OCI-LY3 (cell line): ENCODE data around the gene PITPNM1.
A peak's percentile ranks its signal among the peaks of the same experiment; 100 is the strongest.

Source experiments
- H2AFZ ChIP-seq: fragments of 200-600, 300-600 bp; shearing (Covaris generic); 2 replicates; pipeline ENCODE4 v1.6.0; 2014; ENCODE audit warnings: antibody characterized with exemption, low read depth, low read length
- H3K27ac ChIP-seq: fragments of 200-600, 300-600 bp; sonication (generic); 2 replicates; pipeline ENCODE4 v1.5.1; 2014; ENCODE audit warnings: mild to moderate bottlenecking, low read length, moderate library complexity, mixed read lengths
- H3K27me3 ChIP-seq: fragments of 200-600, 300-600 bp; sonication (generic); 2 replicates; pipeline ENCODE4 v1.6.1; 2014; ENCODE audit warnings: low read depth, low read length, mixed read lengths
- H3K36me3 ChIP-seq: fragments of 200-600, 300-600 bp; sonication (generic); replicated peaks from 2 replicates; pipeline ENCODE3; 2014; ENCODE audit warnings: low read depth, low read length, mixed read lengths
- H3K4me1 ChIP-seq: fragments of 300-600, 200-600 bp; sonication (generic); 2 replicates; pipeline ENCODE4 v1.6.1; 2014; ENCODE audit warnings: low read length, mixed read lengths
- H3K4me2 ChIP-seq: fragments of 200-600, 300-600 bp; sonication (generic); 2 replicates; pipeline ENCODE4 v1.6.1; 2014; ENCODE audit warnings: low read length, mixed read lengths
- H3K4me3 ChIP-seq: fragments of 300-600, 200-600 bp; sonication (generic); 2 replicates; pipeline ENCODE4 v1.5.1; 2014; ENCODE audit warnings: antibody characterized with exemption, mild to moderate bottlenecking, low read length, moderate library complexity
- H3K79me2 ChIP-seq: fragments of 300-600, 200-600 bp; shearing (Covaris generic); 2 replicates; pipeline ENCODE4 v1.6.1; 2014; ENCODE audit warnings: mild to moderate bottlenecking, low read length, mixed read lengths
- H3K9ac ChIP-seq: fragments of 300-600, 200-600 bp; shearing (Covaris generic); 2 replicates; pipeline ENCODE4 v1.6.0; 2014; ENCODE audit warnings: mild to moderate bottlenecking, low read length, moderate library complexity
- H3K9me3 ChIP-seq: fragments of 200-600, 300-600 bp; shearing (Covaris generic); 2 replicates; pipeline ENCODE4 v1.6.1; 2014; ENCODE audit warnings: low read length, mixed read lengths; ENCODE audit not compliant: insufficient read depth
- H4K20me1 ChIP-seq: fragments of 200-600, 300-600 bp; sonication (generic); 2 replicates; pipeline ENCODE4 v1.6.1; 2016; ENCODE audit warnings: low read length, mixed read lengths; ENCODE audit not compliant: insufficient read depth
- CTCF ChIP-seq: fragments of 200-600, 300-600 bp; sonication (generic); IDR thresholded peaks from 2 replicates; pipeline ENCODE4 v1.5.1; 2014; ENCODE audit warnings: antibody characterized with exemption, low read length, low read depth
- EZH2phosphoT487 ChIP-seq: fragments of 200-600 bp; shearing (Covaris generic); IDR thresholded peaks from 2 replicates; pipeline ENCODE4 v1.6.1; 2018; ENCODE audit warnings: antibody characterized with exemption, mixed run types, low read depth

The PITPNM1 gene

GRCh38 chr11:67504005-67504949 lies 886 bp downstream of the PITPNM1 start:
- peak overlapping the region; percentile 70 for H3K27ac ChIP-seq
- peak overlapping the region; percentile 87 for H3K9ac ChIP-seq

DNA sequence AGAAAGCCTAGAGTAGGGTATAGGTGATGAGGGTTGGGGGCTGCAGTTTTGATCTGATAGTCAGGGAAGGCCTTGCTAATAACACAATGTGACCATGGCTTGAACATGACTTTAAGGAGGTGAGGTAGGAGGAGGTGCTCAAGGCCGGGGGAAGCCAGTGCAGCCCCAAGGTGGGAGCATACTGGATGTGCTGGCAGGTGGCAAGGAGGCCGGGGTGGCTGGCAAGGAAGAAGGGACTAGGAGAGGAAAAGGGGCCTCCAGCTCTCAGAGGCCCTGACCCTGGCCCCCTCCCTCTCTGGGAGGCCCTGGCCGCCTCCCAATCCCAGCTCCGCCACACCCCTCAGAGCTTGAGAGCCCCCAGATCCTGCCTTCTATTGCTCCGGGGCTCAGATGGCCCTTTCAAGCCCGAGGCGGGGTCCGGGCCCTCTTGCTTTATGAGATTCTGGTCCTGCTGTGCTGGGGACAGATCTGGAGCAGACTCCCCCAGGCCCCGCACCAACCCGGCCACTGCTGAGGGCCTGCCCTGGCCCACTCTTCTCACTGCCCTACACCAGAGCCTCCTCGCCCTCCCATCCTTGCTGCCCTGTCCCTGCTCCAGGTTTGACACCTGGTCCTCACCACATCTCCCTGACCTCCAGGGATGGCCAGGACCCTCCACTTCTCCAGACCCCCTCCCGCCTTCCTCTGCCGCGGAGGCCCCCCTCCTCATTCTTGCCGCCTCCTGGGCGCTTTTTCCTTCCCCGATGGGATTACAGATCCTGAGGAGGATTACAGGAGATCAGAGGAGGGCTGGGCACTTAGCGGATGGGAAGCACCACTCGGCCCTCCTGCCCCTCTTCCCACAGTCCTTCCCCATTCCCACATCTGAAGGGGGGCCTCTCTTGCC lies 1.8 kb downstream of the PITPNM1 start:
- no peak overlapping the region for H3K27ac ChIP-seq
- no peak overlapping the region for H2AFZ ChIP-seq
- H3K4me1 ChIP-seq: peaks cover 26% of the 10 kb centered on the region
- peak overlapping the region; percentile 99 for H3K4me3 ChIP-seq
- peak overlapping the region; percentile 93 for H3K4me2 ChIP-seq
- H3K36me3 ChIP-seq: peaks cover 40% of the 10 kb centered on the region
- H3K79me2 ChIP-seq: peaks cover 26% of the 10 kb centered on the region
- H3K9ac ChIP-seq: no peak overlapping the region
- H3K27me3 ChIP-seq: no peaks in the 10 kb centered on the region
- H3K9me3 ChIP-seq: no peaks in the 10 kb centered on the region
- peaks cover 26% of the 10 kb centered on the region for H4K20me1 ChIP-seq
- TF ChIP-seq CTCF (no peak), EZH2phosphoT487 (no peak)

More at GRCh38 chr11:67504005-67504949, 886 bp downstream of the PITPNM1 start:
- no peaks in the 10 kb centered on the region for H3K27me3 ChIP-seq
- no peak for TF ChIP-seq EZH2phosphoT487
- TF ChIP-seq CTCF: no peak
- H3K4me3 ChIP-seq: peak overlapping the region; percentile 99
- peak overlapping the region; percentile 93 for H3K4me2 ChIP-seq
- H3K36me3 ChIP-seq: peaks cover 37% of the 10 kb centered on the region
- no peak overlapping the region for H2AFZ ChIP-seq
- H4K20me1 ChIP-seq: peaks cover 26% of the 10 kb centered on the region
- H3K79me2 ChIP-seq: peaks cover 26% of the 10 kb centered on the region
- H3K4me1 ChIP-seq: peaks cover 30% of the 10 kb centered on the region
- H3K9me3 ChIP-seq: no peaks in the 10 kb centered on the region

DNA sequence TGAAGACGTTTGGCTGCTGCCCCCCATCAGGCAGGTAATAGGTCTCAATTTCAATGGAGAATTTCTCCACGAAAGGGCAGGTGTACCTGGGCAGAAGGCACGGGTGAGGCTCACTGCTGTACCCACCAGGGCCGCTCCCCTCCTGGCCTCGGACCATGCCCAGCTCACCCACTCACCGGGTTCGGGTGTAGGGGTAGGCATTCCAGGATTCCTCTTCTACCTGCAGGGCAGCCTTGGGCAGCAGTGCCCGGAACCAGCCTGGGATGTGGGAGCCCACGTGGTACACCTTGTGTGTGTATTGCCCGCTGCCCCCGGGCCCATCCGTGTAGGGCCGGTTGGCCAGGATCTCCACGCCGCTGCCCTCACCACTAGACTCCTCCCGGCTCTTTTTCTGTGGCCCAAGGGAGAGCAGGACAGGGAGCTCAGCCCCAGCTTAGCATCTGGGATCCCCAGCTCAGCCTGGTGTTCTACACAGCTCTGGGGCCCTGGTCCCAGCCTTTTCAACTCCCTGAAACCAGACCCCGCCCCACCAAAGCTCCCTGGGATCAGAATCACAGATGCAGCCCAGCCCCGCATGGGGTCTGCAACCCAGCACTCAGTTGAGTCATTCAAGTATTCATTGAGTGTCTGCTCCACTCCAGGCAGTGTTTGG lies 2.7 kb downstream of the PITPNM1 start:
- Histone ChIP-seq H3K4me1 (peaks cover 26% of the 10 kb centered on the region), H3K4me2 (no peak overlapping the region), H3K9ac (no peak overlapping the region), H3K36me3 (peaks cover 47% of the 10 kb centered on the region), H3K27ac (no peak overlapping the region), H3K4me3 (no peak overlapping the region), H3K9me3 (no peaks in the 10 kb centered on the region), H2AFZ (no peak overlapping the region), H3K27me3 (no peaks in the 10 kb centered on the region), H4K20me1 (peaks cover 26% of the 10 kb centered on the region), H3K79me2 (peaks cover 26% of the 10 kb centered on the region)
- TF ChIP-seq EZH2phosphoT487 (no peak), CTCF (no peak)
